ENCODE data around the gene HS3ST5.

HS3ST5 gene

GRCh38 chr6:114176726-114177125, 166.1 kb downstream of the HS3ST5 start:
- peaks cover 5 to 7% of the 10 kb centered on the region in 2 experiments for H3K4me1 ChIP-seq (ENCODE audit: control insufficient read depth in 1 of 2, insufficient read depth in 1 of 2, low read depth in 1 of 2, low read length in 1 of 2)
- no peaks in the 10 kb centered on the region for H3K9me3 ChIP-seq
- no peak for TF ChIP-seq CTCF (IDR thresholded peaks at IDR 0.05)
- no peak overlapping the region for H3K27ac ChIP-seq
- H3K27me3 ChIP-seq: no peaks in the 10 kb centered on the region
- H3K4me3 ChIP-seq (ENCODE audit: low read depth in 1 of 2, low read length in 1 of 2): no peak overlapping the region
- H3K36me3 ChIP-seq: no peaks in the 10 kb centered on the region

- Histone ChIP-seq H3K4me1 (ENCODE audit: control insufficient read depth in 1 of 2, insufficient read depth in 1 of 2, low read depth in 1 of 2, low read length in 1 of 2) (peaks cover 5 to 7% of the 10 kb centered on the region in 2 experiments), H3K9me3 (no peaks in the 10 kb centered on the region), H3K27me3 (no peaks in the 10 kb centered on the region), H3K36me3 (no peaks in the 10 kb centered on the region), H3K27ac (no peak overlapping the region), H3K4me3 (ENCODE audit: low read depth in 1 of 2, low read length in 1 of 2) (no peak overlapping the region)
- no peak for TF ChIP-seq CTCF (IDR thresholded peaks at IDR 0.05)
Observed at GRCh38 chr6:114172576-114173260, 170.1 kb downstream of the HS3ST5 start.

DNA sequence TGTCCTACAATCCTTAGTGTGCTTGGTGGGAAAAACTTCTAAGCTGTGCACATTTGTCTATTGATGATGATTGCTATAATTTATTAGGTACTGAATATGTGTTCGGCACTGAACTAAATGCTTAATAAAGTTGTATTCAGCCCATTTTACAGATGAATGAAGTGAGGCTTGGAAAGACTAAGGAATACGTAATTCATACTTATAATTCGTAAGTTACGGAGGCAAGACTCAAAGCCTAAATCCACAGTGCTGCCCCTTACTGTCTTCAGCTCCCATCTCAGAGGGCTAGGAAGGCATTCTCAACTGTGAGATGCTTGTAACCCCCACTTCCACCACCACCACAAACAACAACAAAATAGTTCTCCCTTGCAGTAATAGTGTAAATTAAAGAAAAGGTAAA, 171.3 kb downstream of the HS3ST5 start:
- TF ChIP-seq CTCF (IDR thresholded peaks at IDR 0.05): no peak
- no peaks in the 10 kb centered on the region for H3K27me3 ChIP-seq
- H3K4me1 ChIP-seq (ENCODE audit: control insufficient read depth in 1 of 2, insufficient read depth in 1 of 2, low read depth in 1 of 2, low read length in 1 of 2): peaks cover under 1 to 1% of the 10 kb centered on the region in 2 experiments
- H3K27ac ChIP-seq: no peak overlapping the region
- peaks cover 7% of the 10 kb centered on the region for H3K36me3 ChIP-seq
- H3K4me3 ChIP-seq (ENCODE audit: low read depth in 1 of 2, low read length in 1 of 2): no peak overlapping the region
- H3K9me3 ChIP-seq: no peaks in the 10 kb centered on the region

- Histone ChIP-seq H3K4me3 (ENCODE audit: low read depth in 1 of 2, low read length in 1 of 2) (no peak overlapping the region), H3K4me1 (ENCODE audit: control insufficient read depth in 1 of 2, insufficient read depth in 1 of 2, low read depth in 1 of 2, low read length in 1 of 2) (no peaks in the 10 kb centered on the region), H3K27ac (no peak overlapping the region), H3K36me3 (peaks cover 7% of the 10 kb centered on the region), H3K27me3 (no peaks in the 10 kb centered on the region), H3K9me3 (no peaks in the 10 kb centered on the region)
- TF ChIP-seq CTCF (IDR thresholded peaks at IDR 0.05): no peak
Observed at GRCh38 chr6:114170958-114171387, 171.8 kb downstream of the HS3ST5 start.

- Histone ChIP-seq H3K4me3 (ENCODE audit: low read depth in 1 of 2, low read length in 1 of 2) (no peak overlapping the region), H3K4me1 (ENCODE audit: control insufficient read depth in 1 of 2, insufficient read depth in 1 of 2, low read depth in 1 of 2, low read length in 1 of 2) (no peaks in the 10 kb centered on the region), H3K36me3 (peaks cover 7% of the 10 kb centered on the region), H3K27ac (no peak overlapping the region), H3K27me3 (no peaks in the 10 kb centered on the region), H3K9me3 (no peaks in the 10 kb centered on the region)
- TF ChIP-seq CTCF (IDR thresholded peaks at IDR 0.05): no peak
Observed at GRCh38 chr6:114170372-114170771, 172.5 kb downstream of the HS3ST5 start.
